ENCODE results near the gene SPTBN2. TPM values are rescaled to one million over a fixed set of nuclear protein-coding genes. Genes with fewer than 3 reads are reported as not detected.
"Not testable (repeated sequence)": the region's sequence is repeated elsewhere in the genome, so short reads cannot be mapped to it uniquely, and the experiment has no call there.

Gene SPTBN2
- total RNA-seq, 1 donor from 2014 or later: 62.4 TPM

- TF ChIP-seq, protein P1, sequence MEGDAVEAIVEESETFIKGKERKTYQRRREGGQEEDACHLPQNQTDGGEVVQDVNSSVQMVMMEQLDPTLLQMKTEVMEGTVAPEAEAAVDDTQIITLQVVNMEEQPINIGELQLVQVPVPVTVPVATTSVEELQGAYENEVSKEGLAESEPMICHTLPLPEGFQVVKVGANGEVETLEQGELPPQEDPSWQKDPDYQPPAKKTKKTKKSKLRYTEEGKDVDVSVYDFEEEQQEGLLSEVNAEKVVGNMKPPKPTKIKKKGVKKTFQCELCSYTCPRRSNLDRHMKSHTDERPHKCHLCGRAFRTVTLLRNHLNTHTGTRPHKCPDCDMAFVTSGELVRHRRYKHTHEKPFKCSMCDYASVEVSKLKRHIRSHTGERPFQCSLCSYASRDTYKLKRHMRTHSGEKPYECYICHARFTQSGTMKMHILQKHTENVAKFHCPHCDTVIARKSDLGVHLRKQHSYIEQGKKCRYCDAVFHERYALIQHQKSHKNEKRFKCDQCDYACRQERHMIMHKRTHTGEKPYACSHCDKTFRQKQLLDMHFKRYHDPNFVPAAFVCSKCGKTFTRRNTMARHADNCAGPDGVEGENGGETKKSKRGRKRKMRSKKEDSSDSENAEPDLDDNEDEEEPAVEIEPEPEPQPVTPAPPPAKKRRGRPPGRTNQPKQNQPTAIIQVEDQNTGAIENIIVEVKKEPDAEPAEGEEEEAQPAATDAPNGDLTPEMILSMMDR (IDR thresholded peaks at IDR 0.05; ENCODE audit: unreplicated experiment): no peak
- peaks cover 51% of the 10 kb centered on the region for H3K27me3 Mint-ChIP-seq (ENCODE audit: low read depth)
These were observed 431 bp upstream of the SPTBN2 start for GRCh38 chr11:66729447-66729846.

DNA sequence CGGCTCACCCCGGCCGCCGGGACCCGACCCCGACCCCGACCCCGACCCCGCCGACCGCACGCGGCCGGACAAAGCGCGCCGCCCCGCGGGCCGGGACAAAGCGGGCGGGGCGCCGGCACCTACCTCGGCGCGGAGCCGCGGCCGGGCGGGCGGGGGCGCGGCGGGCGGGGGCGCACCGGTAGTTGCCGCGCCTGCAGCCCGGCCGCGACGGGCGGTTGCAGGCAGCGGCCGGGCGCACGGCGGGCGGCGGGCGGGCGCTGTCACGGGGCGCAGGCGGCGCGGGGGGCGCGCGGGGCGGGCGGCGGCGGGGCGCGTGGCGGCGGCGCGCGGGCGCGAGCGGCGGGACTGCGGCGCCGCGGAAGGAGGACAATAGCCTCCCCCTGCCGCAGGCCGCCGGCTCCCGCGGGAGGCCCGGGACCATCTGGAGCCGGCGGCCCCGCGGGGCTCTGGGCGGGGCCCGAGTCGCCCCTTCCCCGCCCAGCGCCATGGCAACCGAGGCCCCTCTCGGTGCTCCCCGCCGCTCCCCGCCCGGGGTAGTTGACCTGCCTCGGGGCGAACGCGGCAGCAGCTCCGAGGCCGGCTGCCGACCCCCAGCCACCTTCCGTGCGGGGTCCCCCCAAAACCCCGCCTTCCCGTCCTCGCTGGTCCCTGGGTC, 851 bp downstream of the SPTBN2 start:
- Mint-ChIP-seq H3K27me3 (ENCODE audit: low read depth) (peaks cover 42% of the 10 kb centered on the region), H3K36me3 (no peaks in the 10 kb centered on the region), H3K4me1 (peaks cover 28% of the 10 kb centered on the region), H3K27ac (peak overlapping the region; percentile 79), H3K4me3 (peak overlapping the region; percentile 82), H3K9me3 (no peaks in the 10 kb centered on the region)
- DNase-seq (ENCODE audit: low spot score in 2 of 2, unreplicated experiment in 2 of 2): no peak
- TF ChIP-seq, protein P1 (IDR thresholded peaks at IDR 0.05; ENCODE audit: unreplicated experiment): no peak

More at GRCh38 chr11:66729447-66729846, 431 bp upstream of the SPTBN2 start:
- H3K36me3 Mint-ChIP-seq: no peaks in the 10 kb centered on the region
- H3K4me1 Mint-ChIP-seq: peaks cover 28% of the 10 kb centered on the region
- DNase-seq (ENCODE audit: low spot score in 2 of 2, unreplicated experiment in 2 of 2): no peak
- H3K4me3 Mint-ChIP-seq: peak overlapping the region; percentile 82
- H3K27ac Mint-ChIP-seq: no peak overlapping the region
- no peaks in the 10 kb centered on the region for H3K9me3 Mint-ChIP-seq

DNA sequence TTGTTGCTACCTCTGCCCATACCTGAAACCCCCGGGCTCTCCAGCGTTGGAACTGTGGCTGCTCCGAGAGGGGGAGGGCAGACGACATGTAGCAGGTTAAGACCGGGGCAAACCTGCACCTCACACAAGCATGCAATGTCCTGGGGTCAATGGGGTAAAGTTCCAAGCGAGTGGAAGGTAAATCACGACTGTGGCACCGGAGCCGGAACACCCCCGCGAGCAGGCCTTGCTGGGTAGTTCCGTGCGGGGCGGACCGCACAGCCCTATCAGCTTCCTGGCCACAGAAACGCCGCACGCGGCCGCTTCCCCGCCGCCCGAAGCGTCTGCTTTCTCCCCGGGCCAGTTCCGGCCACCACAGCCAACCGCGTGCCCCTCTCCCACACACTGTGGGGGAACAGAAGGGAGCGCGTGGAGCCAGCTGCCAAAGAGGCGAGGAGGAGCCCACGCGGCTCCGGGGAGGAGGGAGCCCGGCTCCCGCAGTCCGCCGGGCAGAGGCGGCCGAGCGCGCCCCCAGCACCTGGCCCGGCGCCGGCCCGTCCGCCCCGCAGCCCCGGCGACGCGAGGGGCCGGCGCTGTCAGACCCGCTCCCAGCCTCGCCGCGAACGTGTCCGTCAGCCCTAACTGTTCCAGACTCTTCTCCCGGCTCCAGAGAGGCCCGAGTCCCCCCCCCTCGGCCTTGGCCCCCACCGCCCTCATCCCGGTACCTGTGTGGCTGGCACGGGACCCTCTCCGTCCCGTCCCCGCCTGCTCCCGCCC, 1.6 kb downstream of the SPTBN2 start:
- Mint-ChIP-seq H3K9me3 (no peaks in the 10 kb centered on the region), H3K36me3 (no peaks in the 10 kb centered on the region), H3K4me1 (peaks cover 28% of the 10 kb centered on the region), H3K27me3 (ENCODE audit: low read depth) (peaks cover 37% of the 10 kb centered on the region), H3K4me3 (peak overlapping the region; percentile 74), H3K27ac (peak overlapping the region; percentile 31)
- peak in 1 of 2 experiments; percentile 60 for DNase-seq (ENCODE audit: low spot score in 2 of 2, unreplicated experiment in 2 of 2)
- TF ChIP-seq, protein P1 (IDR thresholded peaks at IDR 0.05; ENCODE audit: unreplicated experiment): no peak

DNA sequence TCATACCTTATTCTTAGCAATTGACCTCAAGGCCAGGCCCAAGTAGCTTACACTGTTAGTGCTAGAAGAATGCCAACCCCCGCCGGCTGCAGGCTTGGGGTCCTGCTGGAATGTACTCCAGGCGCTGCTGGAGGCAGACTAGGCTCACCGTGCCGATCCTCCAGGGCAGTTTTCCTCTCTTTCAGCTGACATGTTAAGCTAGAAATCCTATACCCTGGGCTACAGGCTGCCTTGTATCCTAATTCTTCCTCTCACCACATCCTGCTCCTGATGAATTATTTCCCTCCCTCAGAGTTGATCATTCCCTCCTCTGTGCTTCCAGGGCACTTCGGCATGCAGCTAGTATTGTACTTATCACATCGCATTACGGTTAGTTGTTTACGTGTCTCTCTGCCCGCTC, 3.4 kb downstream of the SPTBN2 start:
- Mint-ChIP-seq H3K4me1 (peaks cover 37% of the 10 kb centered on the region), H3K36me3 (no peaks in the 10 kb centered on the region)

GRCh38 chr11:66725114-66725513, 3.9 kb downstream of the SPTBN2 start:
- no peak for DNase-seq (ENCODE audit: low spot score in 2 of 2, unreplicated experiment in 2 of 2)
- Mint-ChIP-seq H3K4me1 (peaks cover 42% of the 10 kb centered on the region), H3K27me3 (ENCODE audit: low read depth) (peaks cover 28% of the 10 kb centered on the region), H3K4me3 (no peak overlapping the region), H3K9me3 (no peaks in the 10 kb centered on the region), H3K36me3 (no peaks in the 10 kb centered on the region), H3K27ac (no peak overlapping the region)
- TF ChIP-seq, protein P1 (IDR thresholded peaks at IDR 0.05; ENCODE audit: unreplicated experiment): no peak

More for the DNA sequence above, 3.4 kb downstream of the SPTBN2 start:
- no peak for DNase-seq (ENCODE audit: low spot score in 2 of 2, unreplicated experiment in 2 of 2)
- H3K4me3 Mint-ChIP-seq: peak overlapping the region; percentile 74
- H3K27ac Mint-ChIP-seq: no peak overlapping the region
- TF ChIP-seq, protein P1 (IDR thresholded peaks at IDR 0.05; ENCODE audit: unreplicated experiment): no peak
- peaks cover 28% of the 10 kb centered on the region for H3K27me3 Mint-ChIP-seq (ENCODE audit: low read depth)
- no peaks in the 10 kb centered on the region for H3K9me3 Mint-ChIP-seq

GRCh38 chr11:66724167-66724566, 4.8 kb downstream of the SPTBN2 start:
- H3K4me1 Mint-ChIP-seq: peaks cover 51% of the 10 kb centered on the region
- not testable (repeated sequence) for H3K27ac Mint-ChIP-seq; H3K4me3 Mint-ChIP-seq; H3K9me3 Mint-ChIP-seq; DNase-seq (ENCODE audit: low spot score in 2 of 2, unreplicated experiment in 2 of 2); H3K36me3 Mint-ChIP-seq
- H3K27me3 Mint-ChIP-seq (ENCODE audit: low read depth): peaks cover 25% of the 10 kb centered on the region
